ENCODE data around the gene VTN.

VTN gene, protein sequence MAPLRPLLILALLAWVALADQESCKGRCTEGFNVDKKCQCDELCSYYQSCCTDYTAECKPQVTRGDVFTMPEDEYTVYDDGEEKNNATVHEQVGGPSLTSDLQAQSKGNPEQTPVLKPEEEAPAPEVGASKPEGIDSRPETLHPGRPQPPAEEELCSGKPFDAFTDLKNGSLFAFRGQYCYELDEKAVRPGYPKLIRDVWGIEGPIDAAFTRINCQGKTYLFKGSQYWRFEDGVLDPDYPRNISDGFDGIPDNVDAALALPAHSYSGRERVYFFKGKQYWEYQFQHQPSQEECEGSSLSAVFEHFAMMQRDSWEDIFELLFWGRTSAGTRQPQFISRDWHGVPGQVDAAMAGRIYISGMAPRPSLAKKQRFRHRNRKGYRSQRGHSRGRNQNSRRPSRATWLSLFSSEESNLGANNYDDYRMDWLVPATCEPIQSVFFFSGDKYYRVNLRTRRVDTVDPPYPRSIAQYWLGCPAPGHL

GRCh38 chr17:28370035-28370743 lies at the start of gene VTN:
TSS of gene VTN (minus strand) at chr17:28370307. CDS start at chr17:28370203, 104 bp downstream.
- ATAC-seq, result no peak
- Mint-ChIP-seq H3K9me3 (no peaks in the 10 kb centered on the region), H3K4me1 (peaks cover 35% of the 10 kb centered on the region), H3K4me3 (peak within 1 kb of the TSS; percentile 84 to 89), H3K27me3 (no peaks in the 10 kb centered on the region), H3K27ac (peak within 1 kb of the TSS in 1 of 2 donors; percentile 84)
- no peak for DNase-seq

DNA sequence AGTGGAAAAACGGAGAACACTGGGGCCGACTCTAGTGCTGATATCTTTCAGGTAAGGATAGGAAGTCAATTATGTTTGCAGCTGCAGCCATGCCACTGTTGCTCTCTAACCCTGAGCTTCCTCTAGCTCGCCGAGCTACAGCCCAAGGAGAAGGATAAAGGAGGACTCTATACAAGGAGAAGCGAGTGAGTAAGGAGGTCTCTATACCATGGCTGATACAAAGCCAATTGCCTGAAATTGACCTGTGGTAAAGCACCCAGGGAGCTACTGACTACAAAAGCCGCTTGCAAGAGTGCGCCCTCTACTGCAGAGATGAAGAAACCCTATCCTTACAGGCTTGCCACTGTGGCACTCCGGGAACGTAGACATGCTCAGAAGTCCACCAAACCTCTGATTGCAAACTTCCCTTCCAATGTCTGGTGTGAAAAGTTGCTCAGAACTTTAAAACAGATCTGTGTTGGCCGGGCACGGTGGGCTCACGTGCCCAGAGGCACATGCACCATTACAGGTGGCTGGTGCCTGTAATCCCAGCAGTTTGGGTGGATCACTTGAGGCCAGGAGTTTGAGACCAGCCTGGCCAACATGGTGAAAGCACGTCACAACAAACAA lies 46.7 kb upstream of the VTN start:
- H3K9me3 Mint-ChIP-seq, result no peaks in the 10 kb centered on the region
- no peak overlapping the region for H3K4me3 Mint-ChIP-seq
- peaks cover 7% of the 10 kb centered on the region for H3K4me1 Mint-ChIP-seq
- no peak overlapping the region for H3K27ac Mint-ChIP-seq
- DNase-seq (peak; percentile 55 to 62), ATAC-seq (peak; percentile 94)
- peaks cover 2% of the 10 kb centered on the region for H3K27me3 Mint-ChIP-seq

GRCh38 chr17:28415886-28416285 lies 45.8 kb upstream of the VTN start:
- H3K9me3 Mint-ChIP-seq, result no peaks in the 10 kb centered on the region
- H3K4me3 Mint-ChIP-seq, result no peak overlapping the region
- peaks cover 7% of the 10 kb centered on the region for H3K4me1 Mint-ChIP-seq
- no peak for DNase-seq
- no peak overlapping the region for H3K27ac Mint-ChIP-seq
- no peak for ATAC-seq
- H3K27me3 Mint-ChIP-seq, result peaks cover 6% of the 10 kb centered on the region

DNA sequence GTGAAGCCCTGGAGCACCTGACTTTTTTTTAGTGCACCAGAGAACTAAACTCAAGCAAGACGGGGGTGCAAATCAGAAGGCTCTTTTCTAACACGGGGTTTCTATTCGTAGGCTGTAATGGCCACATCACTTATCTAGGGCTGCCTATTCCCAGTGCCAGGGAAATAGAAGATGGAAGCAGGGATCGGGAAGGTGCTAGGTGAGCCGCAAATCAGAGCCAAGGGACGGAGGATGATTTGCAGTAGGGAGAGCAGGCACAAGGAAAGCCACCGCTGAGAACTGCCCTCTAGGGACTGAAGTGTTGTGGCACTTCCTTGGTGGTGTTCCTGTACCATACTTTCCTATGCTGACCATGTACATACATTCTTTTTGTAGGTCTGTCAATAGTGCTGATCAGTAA lies 43.7 kb upstream of the VTN start:
- Mint-ChIP-seq H3K27me3 (peaks cover 6% of the 10 kb centered on the region), H3K4me3 (no peak overlapping the region), H3K9me3 (no peaks in the 10 kb centered on the region), H3K4me1 (peaks cover 7% of the 10 kb centered on the region), H3K27ac (no peak overlapping the region)
- ATAC-seq (no peak), DNase-seq (no peak)

DNA sequence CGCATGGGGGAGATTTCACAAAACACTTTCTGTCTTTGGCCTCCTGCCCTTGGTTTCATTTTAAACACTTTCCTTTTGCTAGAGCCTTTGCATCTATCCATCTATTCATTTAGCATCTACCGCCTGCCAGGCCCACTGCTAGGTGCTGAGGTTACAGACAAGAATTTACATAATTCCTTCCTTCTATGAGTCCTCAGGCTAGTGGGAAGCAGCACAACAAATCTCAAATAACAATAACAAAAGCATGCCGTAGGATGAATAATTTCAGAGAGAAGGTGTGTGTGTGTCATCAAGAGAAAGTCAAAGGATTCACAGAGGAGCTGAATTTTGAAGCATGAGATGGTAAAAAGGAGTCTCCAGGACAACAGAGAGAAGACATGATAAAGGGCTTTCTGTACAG lies 42.0 kb upstream of the VTN start:
- DNase-seq (no peak), ATAC-seq (no peak)
- Mint-ChIP-seq H3K27ac (no peak overlapping the region), H3K4me3 (no peak overlapping the region), H3K27me3 (peaks cover 6% of the 10 kb centered on the region), H3K9me3 (no peaks in the 10 kb centered on the region), H3K4me1 (peaks cover 6% of the 10 kb centered on the region)

GRCh38 chr17:28407974-28408306 lies 37.8 kb upstream of the VTN start:
- Mint-ChIP-seq H3K27ac (no peak overlapping the region), H3K4me1 (peaks cover 14% of the 10 kb centered on the region), H3K27me3 (peaks cover 6% of the 10 kb centered on the region), H3K4me3 (no peak overlapping the region), H3K9me3 (no peaks in the 10 kb centered on the region)
- no peak for DNase-seq
- ATAC-seq, result no peak

DNA sequence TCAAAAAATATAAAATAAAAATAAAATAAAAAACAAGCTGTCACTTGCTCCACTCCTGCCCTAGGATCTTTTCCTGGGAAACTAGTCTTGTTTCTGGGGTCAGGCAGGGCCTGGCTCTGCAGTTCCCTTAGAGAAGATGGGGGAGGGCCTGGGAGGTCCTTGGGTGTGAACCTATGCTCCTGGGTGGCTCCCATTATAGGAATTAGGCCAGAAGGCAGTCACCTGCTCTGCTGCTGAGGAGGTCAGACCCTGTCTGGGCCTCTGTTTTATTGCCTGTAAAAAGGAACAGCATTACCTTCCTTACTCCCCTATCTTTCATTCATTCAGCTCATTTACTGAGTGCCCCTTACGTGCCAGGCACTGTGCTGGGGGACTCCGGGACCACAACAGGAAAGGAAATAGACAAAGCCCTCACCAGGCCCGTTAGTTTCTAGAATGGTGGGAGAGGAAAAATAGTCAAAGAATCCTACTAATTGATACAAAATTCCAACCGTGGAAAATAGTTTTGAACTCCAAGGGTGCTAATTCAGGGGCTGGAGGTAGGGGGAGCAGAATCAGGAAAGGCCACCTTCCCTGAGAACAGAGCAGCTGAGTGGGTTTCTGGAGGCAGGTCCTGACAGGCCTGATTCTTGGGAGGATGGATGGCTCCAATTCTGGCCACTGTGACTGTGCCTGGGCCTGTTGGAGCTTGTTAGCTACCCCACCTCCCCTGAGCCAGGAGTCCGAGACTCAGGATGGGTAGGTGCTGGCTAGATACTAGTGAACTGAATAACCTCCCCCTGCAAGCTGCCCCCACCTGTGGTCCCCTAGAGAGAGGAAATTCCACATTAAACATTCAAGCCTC lies 37.2 kb upstream of the VTN start:
- Mint-ChIP-seq H3K27me3 (peaks cover 6% of the 10 kb centered on the region), H3K4me1 (peaks cover 14% of the 10 kb centered on the region), H3K9me3 (no peaks in the 10 kb centered on the region), H3K4me3 (no peak overlapping the region), H3K27ac (peak overlapping the region in 1 of 2 donors; percentile 5)
- DNase-seq (no peak), ATAC-seq (no peak)

DNA sequence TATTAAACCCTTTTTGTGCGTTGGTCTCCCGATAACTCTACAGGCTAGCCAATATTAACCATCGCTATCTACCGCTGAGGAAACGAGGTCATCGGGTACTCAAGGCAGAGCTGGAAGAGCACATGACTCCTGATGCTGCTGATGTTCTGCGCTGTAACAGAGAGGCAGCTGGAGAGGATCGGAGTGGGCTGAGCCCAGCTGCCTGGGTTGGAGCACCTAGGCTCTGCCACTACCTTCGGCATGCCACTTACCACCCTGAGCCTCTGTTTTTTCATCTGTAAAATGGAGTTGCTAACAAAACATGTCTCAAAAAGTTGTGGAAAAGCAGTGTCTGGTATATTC lies 36.3 kb upstream of the VTN start:
- Mint-ChIP-seq H3K4me1 (peaks cover 19% of the 10 kb centered on the region), H3K27ac (peak overlapping the region; percentile 37 to 81), H3K4me3 (peak overlapping the region; percentile 71 to 78)

DNA sequence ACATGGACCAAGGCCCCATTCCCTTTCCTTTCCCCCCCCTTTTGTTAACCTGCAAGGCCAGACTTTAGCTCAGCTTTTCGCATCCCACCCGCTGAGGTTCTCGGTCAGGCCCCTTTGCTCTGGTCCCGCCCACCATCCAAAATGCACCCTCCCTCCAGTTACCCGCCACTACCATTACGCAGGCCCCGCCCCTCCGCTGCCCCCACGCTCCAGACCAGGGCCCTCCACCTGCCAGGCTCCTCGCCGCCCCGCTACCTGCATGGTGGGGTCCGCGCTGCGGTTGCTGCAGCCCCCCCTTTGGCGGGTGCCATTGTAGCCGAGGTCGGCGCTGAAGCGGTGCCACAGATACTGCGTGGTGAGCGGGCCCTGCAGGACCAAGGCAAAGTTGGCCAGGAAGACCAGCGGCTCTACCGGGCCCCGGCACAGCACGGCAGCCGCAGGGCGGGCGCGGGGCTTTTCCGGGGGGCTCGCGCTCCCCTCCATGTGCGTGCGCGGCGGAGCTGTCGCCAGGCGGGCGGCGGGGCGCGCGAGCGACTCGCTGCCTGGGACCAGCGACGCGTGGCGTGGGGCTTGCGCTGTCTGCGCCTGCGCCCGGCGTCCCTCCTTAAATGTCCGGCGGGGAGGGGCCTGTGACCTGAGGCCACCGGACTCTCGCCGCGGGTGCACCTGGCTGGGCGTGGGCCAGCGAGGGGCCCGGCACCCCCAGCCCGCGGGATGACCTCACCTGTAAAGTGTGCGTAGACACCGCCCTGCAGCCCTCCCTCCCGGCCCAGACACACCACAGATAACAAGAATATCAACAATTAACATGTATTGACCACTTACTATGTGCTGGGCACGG lies 35.7 kb upstream of the VTN start, which contains the start of gene SLC46A1:
Gene SLC46A1, minus strand, starts transcription at position 581 of the 841 bp plus-strand sequence. Its CDS starts 98 bp downstream, at position 483.
- DNase-seq, result peak; percentile 49 to 69
- Mint-ChIP-seq H3K27ac (peak within 1 kb of the TSS; percentile 60 to 81), H3K4me1 (peaks cover 19% of the 10 kb centered on the region), H3K4me3 (peak within 1 kb of the TSS; percentile 82 to 83), H3K27me3 (no peaks in the 10 kb centered on the region), H3K9me3 (no peaks in the 10 kb centered on the region)
- ATAC-seq, result peak; percentile 88

More for the DNA sequence above, 36.3 kb upstream of the VTN start:
- DNase-seq (peak in 1 of 2 donors; percentile 5), ATAC-seq (peak; percentile 53)
- H3K9me3 Mint-ChIP-seq, result no peaks in the 10 kb centered on the region
- no peaks in the 10 kb centered on the region for H3K27me3 Mint-ChIP-seq

DNA sequence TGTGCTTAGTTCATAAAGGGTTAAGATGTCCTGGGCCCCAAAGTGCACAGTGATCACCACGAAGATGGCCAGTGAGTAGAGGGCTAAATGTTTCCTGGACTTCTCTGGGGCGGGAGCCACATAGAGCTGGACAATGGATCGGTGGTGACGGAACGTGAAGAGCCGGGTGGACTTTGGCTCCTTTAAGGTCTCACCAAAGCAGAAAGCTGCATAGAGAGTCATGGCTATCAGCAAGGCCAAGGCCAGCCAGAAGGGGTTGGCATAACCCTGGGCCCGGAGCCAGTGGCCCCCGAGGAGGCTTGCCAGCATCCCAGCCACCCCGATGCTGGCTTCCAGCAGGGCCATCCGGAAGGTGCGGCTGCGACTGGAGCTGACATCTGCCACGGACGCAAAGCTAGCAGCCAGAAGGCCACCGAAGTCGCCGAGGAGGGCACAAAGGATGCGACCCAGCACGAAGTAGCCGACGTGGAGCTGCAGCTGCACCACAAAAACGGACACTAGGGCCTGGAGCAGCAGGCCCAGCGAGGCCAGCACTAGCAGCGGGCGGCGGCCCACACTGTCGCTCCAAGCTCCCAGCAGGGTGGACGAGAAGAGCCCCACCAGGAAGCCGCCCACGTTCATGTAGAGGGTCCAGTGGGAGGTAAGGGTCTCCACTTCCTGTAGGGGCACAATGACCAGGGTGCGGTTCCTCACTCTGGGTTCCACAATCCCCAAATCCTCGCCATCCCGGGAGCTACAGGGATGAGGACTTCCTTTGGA lies 34.9 kb upstream of the VTN start:
- Mint-ChIP-seq H3K27ac (peak overlapping the region in 1 of 2 donors; percentile 60), H3K4me3 (peak overlapping the region; percentile 82 to 83), H3K27me3 (no peaks in the 10 kb centered on the region), H3K4me1 (peaks cover 19% of the 10 kb centered on the region), H3K9me3 (no peaks in the 10 kb centered on the region)
- ATAC-seq (no peak), DNase-seq (no peak)

DNA sequence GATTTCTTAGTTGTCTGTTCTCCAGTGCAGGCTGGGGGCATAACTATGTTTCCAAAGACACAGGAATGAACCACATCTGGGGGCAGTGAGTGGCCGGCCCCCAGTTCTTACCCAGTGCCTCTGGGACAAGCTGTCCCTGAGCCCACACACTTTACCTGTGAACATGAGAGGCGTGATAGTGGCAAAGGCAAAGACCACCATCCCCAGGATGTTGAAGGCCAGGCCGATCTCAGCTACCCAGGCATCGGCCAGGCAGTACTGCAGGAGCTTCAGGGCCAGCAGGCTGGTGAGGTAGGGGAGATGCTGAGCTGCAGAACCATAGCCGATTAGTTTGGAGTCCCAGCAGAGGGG lies 34.3 kb upstream of the VTN start:
- Mint-ChIP-seq H3K4me3 (peak overlapping the region; percentile 82 to 83), H3K9me3 (no peaks in the 10 kb centered on the region), H3K27ac (no peak overlapping the region), H3K27me3 (no peaks in the 10 kb centered on the region), H3K4me1 (peaks cover 19% of the 10 kb centered on the region)
- DNase-seq (no peak), ATAC-seq (no peak)

DNA sequence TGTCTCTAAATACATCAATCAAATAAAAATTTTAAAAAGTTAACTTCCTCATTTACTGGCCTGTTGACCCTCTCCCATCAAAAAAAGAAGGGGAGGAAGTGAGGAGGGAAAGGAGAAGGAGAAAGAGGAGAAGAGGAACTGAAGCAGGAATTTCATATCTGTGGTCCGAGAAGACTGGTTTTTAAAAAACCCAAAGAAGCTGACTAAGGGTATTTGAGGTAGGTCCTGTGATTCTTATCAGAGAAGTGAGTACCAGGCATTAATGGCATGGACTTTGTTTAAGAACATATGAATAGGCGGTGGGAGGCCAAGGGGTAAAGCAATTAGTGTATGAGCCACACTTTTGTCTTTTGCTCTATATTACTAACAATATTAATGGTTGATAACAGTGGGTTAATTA lies 33.9 kb upstream of the VTN start:
- no peak overlapping the region for H3K4me3 Mint-ChIP-seq
- H3K4me1 Mint-ChIP-seq, result peaks cover 19% of the 10 kb centered on the region
- ATAC-seq, result no peak

DNA sequence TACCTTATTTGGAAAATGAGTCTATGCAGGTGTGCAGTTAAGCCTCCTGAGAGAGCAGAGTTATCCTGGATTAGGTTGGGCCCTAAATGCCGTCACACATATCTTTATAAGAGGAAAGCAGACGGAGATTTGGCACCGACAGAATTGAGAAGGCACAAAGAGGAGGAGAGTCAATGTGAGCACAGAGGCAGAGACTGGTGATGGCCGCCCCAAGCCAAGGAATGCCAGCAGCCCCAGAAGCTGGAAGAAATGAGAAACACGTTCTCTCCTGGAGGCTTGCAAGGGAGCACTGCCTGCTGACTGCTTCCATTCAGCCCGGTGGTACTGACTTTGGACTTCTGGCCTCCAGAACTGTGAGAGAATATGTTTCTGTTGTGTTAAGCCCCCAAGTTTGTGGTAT lies 32.7 kb upstream of the VTN start:
- no peak overlapping the region for H3K27ac Mint-ChIP-seq

More for the DNA sequence above, 33.9 kb upstream of the VTN start:
- Mint-ChIP-seq H3K27me3 (no peaks in the 10 kb centered on the region), H3K9me3 (no peaks in the 10 kb centered on the region), H3K27ac (no peak overlapping the region)
- DNase-seq, result no peak

DNA sequence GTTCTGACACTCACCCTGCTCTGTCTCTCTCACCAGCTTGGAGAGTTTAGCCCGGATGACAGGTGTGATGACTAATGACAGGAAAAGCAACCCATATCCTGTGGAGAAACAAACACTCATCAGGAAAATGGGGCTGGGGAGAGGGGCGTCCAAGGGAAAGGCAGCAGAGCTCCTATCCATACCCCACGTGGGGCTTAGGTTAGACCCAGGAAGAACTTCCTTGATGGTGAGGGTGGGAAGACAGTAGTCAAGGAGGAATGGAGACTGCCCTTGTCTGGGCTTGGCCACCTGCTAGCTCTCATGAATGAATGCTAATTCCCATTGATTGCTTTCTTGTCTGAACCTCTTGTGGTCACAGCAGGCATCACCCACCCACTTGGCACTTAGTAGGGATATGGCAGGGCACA lies 32.1 kb upstream of the VTN start:
- DNase-seq, result no peak
- H3K27ac Mint-ChIP-seq, result no peak overlapping the region
- no peak for ATAC-seq
- H3K4me1 Mint-ChIP-seq, result peaks cover 19% of the 10 kb centered on the region
- H3K27me3 Mint-ChIP-seq, result no peaks in the 10 kb centered on the region
- H3K9me3 Mint-ChIP-seq, result no peaks in the 10 kb centered on the region
- no peak overlapping the region for H3K4me3 Mint-ChIP-seq

More for the DNA sequence above, 32.7 kb upstream of the VTN start:
- peaks cover 19% of the 10 kb centered on the region for H3K4me1 Mint-ChIP-seq
- H3K4me3 Mint-ChIP-seq, result no peak overlapping the region
- H3K9me3 Mint-ChIP-seq, result no peaks in the 10 kb centered on the region
- no peaks in the 10 kb centered on the region for H3K27me3 Mint-ChIP-seq
- ATAC-seq (no peak), DNase-seq (no peak)

Measured in stimulated activated naive CD8-positive, alpha-beta T cell treated with anti-CD3 and anti-CD28 coated beads, Interleukin-15, amount 100 ng/mL, for 72 hours (primary cell).